ENCODE results near the gene MYO5A. TPM values are rescaled to one million over a fixed set of nuclear protein-coding genes. Genes with fewer than 3 reads are reported as not detected.
"Not testable (repeated sequence)": the region's sequence is repeated elsewhere in the genome, so short reads cannot be mapped to it uniquely, and the experiment has no call there.

Gene MYO5A
- total and polyA plus RNA-seq, 9 donors: 3.8 to 26.5 (median 15.1) TPM

GRCh38 chr15:52492132-52492531, 36.5 kb downstream of the MYO5A start:
- no peaks in the 10 kb centered on the region for H3K9me3 ChIP-seq
- no peaks in the 10 kb centered on the region for H3K36me3 ChIP-seq
- TF ChIP-seq EP300 (IDR thresholded peaks at IDR 0.05) (no peak), POLR2A (IDR thresholded peaks at IDR 0.05) (no peak)
- TF ChIP-seq, protein P1, sequence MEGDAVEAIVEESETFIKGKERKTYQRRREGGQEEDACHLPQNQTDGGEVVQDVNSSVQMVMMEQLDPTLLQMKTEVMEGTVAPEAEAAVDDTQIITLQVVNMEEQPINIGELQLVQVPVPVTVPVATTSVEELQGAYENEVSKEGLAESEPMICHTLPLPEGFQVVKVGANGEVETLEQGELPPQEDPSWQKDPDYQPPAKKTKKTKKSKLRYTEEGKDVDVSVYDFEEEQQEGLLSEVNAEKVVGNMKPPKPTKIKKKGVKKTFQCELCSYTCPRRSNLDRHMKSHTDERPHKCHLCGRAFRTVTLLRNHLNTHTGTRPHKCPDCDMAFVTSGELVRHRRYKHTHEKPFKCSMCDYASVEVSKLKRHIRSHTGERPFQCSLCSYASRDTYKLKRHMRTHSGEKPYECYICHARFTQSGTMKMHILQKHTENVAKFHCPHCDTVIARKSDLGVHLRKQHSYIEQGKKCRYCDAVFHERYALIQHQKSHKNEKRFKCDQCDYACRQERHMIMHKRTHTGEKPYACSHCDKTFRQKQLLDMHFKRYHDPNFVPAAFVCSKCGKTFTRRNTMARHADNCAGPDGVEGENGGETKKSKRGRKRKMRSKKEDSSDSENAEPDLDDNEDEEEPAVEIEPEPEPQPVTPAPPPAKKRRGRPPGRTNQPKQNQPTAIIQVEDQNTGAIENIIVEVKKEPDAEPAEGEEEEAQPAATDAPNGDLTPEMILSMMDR (IDR thresholded peaks at IDR 0.05): no peak
- intact Hi-C loops (cut with DNase I): no loop called here
- H3K4me1 ChIP-seq (ENCODE audit: insufficient read depth): no peaks in the 10 kb centered on the region
- H3K27ac ChIP-seq: no peak overlapping the region
- H3K27me3 ChIP-seq: no peaks in the 10 kb centered on the region
- WGBS, 3 donors: 77 to 85% (median 83%) methylated on average over 4 of the region's 4 CpGs
- no peak overlapping the region for H3K4me3 ChIP-seq
- DNase-seq: no peak

GRCh38 chr15:52491472-52491871, 37.2 kb downstream of the MYO5A start:
- DNase-seq: no peak
- Histone ChIP-seq H3K4me1 (ENCODE audit: insufficient read depth) (no peaks in the 10 kb centered on the region), H3K27ac (no peak overlapping the region), H3K9me3 (no peaks in the 10 kb centered on the region), H3K4me3 (no peak overlapping the region), H3K27me3 (no peaks in the 10 kb centered on the region), H3K36me3 (no peaks in the 10 kb centered on the region)
- TF ChIP-seq, protein P1 (IDR thresholded peaks at IDR 0.05): no peak
- WGBS, 3 donors: 49 to 73% (median 60%) methylated on average over 4 of the region's 4 CpGs
- intact Hi-C loops (cut with DNase I): no loop called here

DNA sequence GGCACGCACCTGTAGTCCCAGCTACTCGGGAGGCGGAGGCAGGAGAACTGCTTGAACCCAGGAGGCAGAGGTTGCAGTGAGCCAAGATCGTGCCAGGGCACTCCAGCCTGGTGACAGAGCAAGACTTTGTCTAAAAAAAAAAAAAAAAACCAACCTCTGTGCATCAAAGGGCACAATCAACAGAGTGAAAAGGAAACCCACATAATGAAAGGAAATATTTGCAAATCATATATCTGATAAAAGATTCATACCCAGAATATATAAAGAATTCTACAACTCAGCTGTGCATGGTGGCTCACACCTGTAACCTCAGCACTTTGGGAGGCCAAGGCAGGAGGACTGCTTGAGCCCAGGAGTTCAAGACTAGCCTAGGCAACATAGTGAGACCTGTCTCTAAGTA, 39.2 kb downstream of the MYO5A start:
- H3K4me3 ChIP-seq; H3K27ac ChIP-seq; H3K9me3 ChIP-seq; H3K27me3 ChIP-seq; DNase-seq; intact Hi-C loops (cut with DNase I); H3K4me1 ChIP-seq (ENCODE audit: insufficient read depth); H3K36me3 ChIP-seq: not testable (repeated sequence)
- 82 to 97% (median 94%) methylated on average over 4 of the region's 4 CpGs for WGBS, 3 donors

- intact Hi-C loops (cut with DNase I): no loop called here
- Histone ChIP-seq H3K36me3 (no peaks in the 10 kb centered on the region), H3K9me3 (no peaks in the 10 kb centered on the region), H3K4me1 (ENCODE audit: insufficient read depth) (no peaks in the 10 kb centered on the region), H3K4me3 (no peak overlapping the region), H3K27me3 (no peaks in the 10 kb centered on the region), H3K27ac (no peak overlapping the region)
- no peak for DNase-seq
- TF ChIP-seq POLR2A (IDR thresholded peaks at IDR 0.05): no peak
- TF ChIP-seq, protein P1 (IDR thresholded peaks at IDR 0.05): no peak
- no peak for TF ChIP-seq EP300 (IDR thresholded peaks at IDR 0.05)
- 17 to 43% (median 21%) methylated on average over 2 of the region's 2 CpGs for WGBS, 3 donors
Observed at GRCh38 chr15:52488830-52489229, 39.9 kb downstream of the MYO5A start.

GRCh38 chr15:52486003-52486996, 42.4 kb downstream of the MYO5A start:
- intact Hi-C loops (cut with DNase I): no loop called here
- 76 to 81% (median 79%) methylated on average over 11 of the region's 11 CpGs for WGBS, 3 donors

More at GRCh38 chr15:52486003-52486996, 42.4 kb downstream of the MYO5A start:
- Histone ChIP-seq H3K27me3 (no peaks in the 10 kb centered on the region), H3K4me1 (ENCODE audit: insufficient read depth) (no peaks in the 10 kb centered on the region), H3K4me3 (no peak overlapping the region), H3K9me3 (no peaks in the 10 kb centered on the region), H3K36me3 (no peaks in the 10 kb centered on the region), H3K27ac (no peak overlapping the region)
- DNase-seq: no peak
- TF ChIP-seq EP300 (IDR thresholded peaks at IDR 0.05) (no peak), POLR2A (IDR thresholded peaks at IDR 0.05) (no peak)
- TF ChIP-seq, protein P1 (IDR thresholded peaks at IDR 0.05): no peak
